ENCODE results near the gene TXNDC2. TPM values are rescaled to one million over a fixed set of nuclear protein-coding genes. Genes with fewer than 3 reads are reported as not detected.

TXNDC2 gene
- total RNA-seq, 1 donor from 2014 or later: not detected

DNA sequence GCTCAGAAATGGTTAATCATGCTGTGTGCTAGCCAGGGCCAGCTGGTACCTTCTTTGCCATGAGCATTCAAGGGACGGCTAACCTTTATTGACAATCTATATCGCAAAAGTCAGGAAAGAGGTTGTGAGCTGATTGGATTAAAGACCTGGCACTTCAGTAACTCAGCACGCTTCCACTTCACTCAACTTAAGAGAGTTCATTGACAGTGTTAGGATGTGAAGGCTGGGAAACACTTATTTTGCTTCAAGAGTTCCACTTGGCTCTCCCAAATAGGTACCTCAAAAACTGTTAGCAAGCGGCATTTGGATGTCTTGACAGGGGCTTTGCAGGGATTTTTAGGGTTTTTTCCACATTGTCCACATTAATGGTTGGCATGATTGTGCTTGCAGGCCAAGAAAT lies 25.1 kb upstream of the TXNDC2 start:
- H3K79me2 ChIP-seq (ENCODE audit: low read depth): no peaks in the 10 kb centered on the region
- Mint-ChIP-seq H3K27ac (no peak overlapping the region), H3K36me3 (peaks cover 5% of the 10 kb centered on the region), H3K4me3 (no peak overlapping the region), H3K27me3 (ENCODE audit: insufficient read depth, low read depth) (peaks cover 3% of the 10 kb centered on the region), H3K4me1 (peaks cover 21% of the 10 kb centered on the region), H3K9me3 (peaks cover 6% of the 10 kb centered on the region)
- no peak for DNase-seq (ENCODE audit: low spot score)
- no peak overlapping the region for H3K4me2 ChIP-seq
- peaks cover 4% of the 10 kb centered on the region for H3K9me3 ChIP-seq (ENCODE audit: low read depth)
- H3K36me3 ChIP-seq: no peaks in the 10 kb centered on the region
- no peak overlapping the region for H3K27ac ChIP-seq
- no peak overlapping the region for H2AFZ ChIP-seq (replicated peaks)
- H3K4me1 ChIP-seq: no peaks in the 10 kb centered on the region
- no peaks in the 10 kb centered on the region for H4K20me1 ChIP-seq (ENCODE audit: low read depth)
- no peak overlapping the region for H3K4me3 ChIP-seq
- no peak overlapping the region for H3K9ac ChIP-seq
- TF ChIP-seq EZH2 (IDR thresholded peaks at IDR 0.05): no peak
- TF ChIP-seq, protein P1, sequence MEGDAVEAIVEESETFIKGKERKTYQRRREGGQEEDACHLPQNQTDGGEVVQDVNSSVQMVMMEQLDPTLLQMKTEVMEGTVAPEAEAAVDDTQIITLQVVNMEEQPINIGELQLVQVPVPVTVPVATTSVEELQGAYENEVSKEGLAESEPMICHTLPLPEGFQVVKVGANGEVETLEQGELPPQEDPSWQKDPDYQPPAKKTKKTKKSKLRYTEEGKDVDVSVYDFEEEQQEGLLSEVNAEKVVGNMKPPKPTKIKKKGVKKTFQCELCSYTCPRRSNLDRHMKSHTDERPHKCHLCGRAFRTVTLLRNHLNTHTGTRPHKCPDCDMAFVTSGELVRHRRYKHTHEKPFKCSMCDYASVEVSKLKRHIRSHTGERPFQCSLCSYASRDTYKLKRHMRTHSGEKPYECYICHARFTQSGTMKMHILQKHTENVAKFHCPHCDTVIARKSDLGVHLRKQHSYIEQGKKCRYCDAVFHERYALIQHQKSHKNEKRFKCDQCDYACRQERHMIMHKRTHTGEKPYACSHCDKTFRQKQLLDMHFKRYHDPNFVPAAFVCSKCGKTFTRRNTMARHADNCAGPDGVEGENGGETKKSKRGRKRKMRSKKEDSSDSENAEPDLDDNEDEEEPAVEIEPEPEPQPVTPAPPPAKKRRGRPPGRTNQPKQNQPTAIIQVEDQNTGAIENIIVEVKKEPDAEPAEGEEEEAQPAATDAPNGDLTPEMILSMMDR (IDR thresholded peaks at IDR 0.05): no peak
- TF ChIP-seq EZH2phosphoT487 (IDR thresholded peaks at IDR 0.05): no peak
- no peaks in the 10 kb centered on the region for H3F3A ChIP-seq (ENCODE audit: low read depth)
- no peaks in the 10 kb centered on the region for H3K27me3 ChIP-seq

DNA sequence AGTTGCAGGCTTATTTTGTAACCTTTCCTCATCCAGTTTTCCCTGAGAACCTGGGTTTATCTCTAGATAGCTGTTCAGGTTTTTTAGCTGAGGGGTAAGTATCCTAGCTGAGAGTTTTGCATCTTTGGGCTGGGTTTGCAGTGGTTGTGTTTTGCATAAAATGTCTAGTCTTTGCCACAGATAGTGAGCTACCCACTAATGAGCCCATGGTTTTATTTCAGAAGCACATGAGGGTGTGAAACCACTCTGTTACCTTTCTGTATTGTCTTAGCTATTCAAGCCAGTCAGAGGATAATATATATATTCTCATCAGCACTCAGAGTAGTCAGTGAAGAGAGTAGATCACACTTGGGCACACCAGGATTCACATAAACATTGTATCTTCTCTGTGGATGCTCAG lies 24.6 kb upstream of the TXNDC2 start:
- Histone ChIP-seq H2AFZ (replicated peaks) (no peak overlapping the region), H3K27ac (no peak overlapping the region), H3K4me2 (no peak overlapping the region), H4K20me1 (ENCODE audit: low read depth) (no peaks in the 10 kb centered on the region), H3K79me2 (ENCODE audit: low read depth) (no peaks in the 10 kb centered on the region), H3K9ac (no peak overlapping the region), H3K9me3 (ENCODE audit: low read depth) (peaks cover 4% of the 10 kb centered on the region), H3K4me1 (no peaks in the 10 kb centered on the region), H3F3A (ENCODE audit: low read depth) (no peaks in the 10 kb centered on the region), H3K4me3 (no peak overlapping the region), H3K36me3 (no peaks in the 10 kb centered on the region), H3K27me3 (no peaks in the 10 kb centered on the region)
- H3K4me3 Mint-ChIP-seq: no peak overlapping the region
- no peak overlapping the region for H3K27ac Mint-ChIP-seq
- H3K9me3 Mint-ChIP-seq: peaks cover 10% of the 10 kb centered on the region
- H3K36me3 Mint-ChIP-seq: peaks cover 9% of the 10 kb centered on the region
- peaks cover 3% of the 10 kb centered on the region for H3K27me3 Mint-ChIP-seq (ENCODE audit: insufficient read depth, low read depth)
- DNase-seq (ENCODE audit: low spot score): no peak
- peaks cover 16% of the 10 kb centered on the region for H3K4me1 Mint-ChIP-seq
- TF ChIP-seq, protein P1 (IDR thresholded peaks at IDR 0.05): no peak
- TF ChIP-seq EZH2phosphoT487 (IDR thresholded peaks at IDR 0.05): no peak

DNA sequence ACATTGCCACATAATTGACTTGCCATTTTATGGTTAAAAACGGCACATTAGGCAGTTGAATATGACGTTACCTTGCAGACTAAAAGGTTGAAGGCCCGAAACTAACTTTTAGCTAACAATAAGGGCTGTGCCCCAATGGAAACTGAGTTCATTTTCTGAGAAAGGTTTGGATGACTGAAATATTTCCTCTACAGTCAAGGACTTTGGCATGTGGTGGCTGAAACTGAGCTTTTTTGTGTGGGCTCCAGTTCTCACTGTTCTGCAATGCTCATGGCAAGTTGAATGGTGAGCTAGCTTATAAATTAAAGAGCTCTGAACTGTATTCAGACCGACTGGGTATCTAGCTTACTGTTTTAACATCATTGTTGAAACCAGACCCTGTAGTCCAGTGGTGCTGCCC lies 23.8 kb upstream of the TXNDC2 start:
- TF ChIP-seq EZH2 (IDR thresholded peaks at IDR 0.05): no peak
- Histone ChIP-seq H3K36me3 (no peaks in the 10 kb centered on the region), H3K4me2 (no peak overlapping the region), H3K4me3 (no peak overlapping the region), H4K20me1 (ENCODE audit: low read depth) (no peaks in the 10 kb centered on the region), H3K4me1 (no peaks in the 10 kb centered on the region), H3K9me3 (ENCODE audit: low read depth) (peaks cover 4% of the 10 kb centered on the region), H3K27me3 (no peaks in the 10 kb centered on the region), H3K79me2 (ENCODE audit: low read depth) (no peaks in the 10 kb centered on the region), H3K9ac (no peak overlapping the region), H2AFZ (replicated peaks) (no peak overlapping the region), H3F3A (ENCODE audit: low read depth) (no peaks in the 10 kb centered on the region), H3K27ac (no peak overlapping the region)
- H3K4me3 Mint-ChIP-seq: no peak overlapping the region
- H3K9me3 Mint-ChIP-seq: peaks cover 13% of the 10 kb centered on the region
- peaks cover 3% of the 10 kb centered on the region for H3K27me3 Mint-ChIP-seq (ENCODE audit: insufficient read depth, low read depth)
- peaks cover 14% of the 10 kb centered on the region for H3K4me1 Mint-ChIP-seq
- H3K36me3 Mint-ChIP-seq: peaks cover 9% of the 10 kb centered on the region
- no peak for DNase-seq (ENCODE audit: low spot score)
- no peak overlapping the region for H3K27ac Mint-ChIP-seq

DNA sequence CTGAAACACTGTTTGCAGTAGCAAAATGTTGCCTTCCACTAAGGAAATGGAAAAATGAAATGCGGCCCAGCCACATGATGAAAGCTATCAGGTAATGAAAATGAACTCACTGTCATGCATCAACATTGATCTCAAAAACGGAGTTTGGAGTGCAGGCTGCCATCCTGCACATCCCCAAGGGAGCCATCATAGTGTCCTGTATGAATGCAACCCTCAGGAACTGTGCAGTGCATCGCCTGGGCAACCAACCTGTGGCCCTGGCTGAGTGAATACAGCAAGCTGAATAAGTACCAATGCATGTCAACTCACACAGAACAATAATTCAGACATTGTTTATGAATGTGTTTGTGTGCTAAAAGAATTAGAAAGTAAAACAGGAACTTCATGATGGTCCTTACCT lies 23.1 kb upstream of the TXNDC2 start:
- Histone ChIP-seq H3K27me3 (no peaks in the 10 kb centered on the region), H3K79me2 (ENCODE audit: low read depth) (no peaks in the 10 kb centered on the region), H3K9ac (no peak overlapping the region), H3K4me1 (no peaks in the 10 kb centered on the region), H3F3A (ENCODE audit: low read depth) (no peaks in the 10 kb centered on the region), H2AFZ (replicated peaks) (no peak overlapping the region), H3K36me3 (no peaks in the 10 kb centered on the region), H3K27ac (no peak overlapping the region), H3K4me2 (no peak overlapping the region), H3K4me3 (no peak overlapping the region), H4K20me1 (ENCODE audit: low read depth) (no peaks in the 10 kb centered on the region), H3K9me3 (ENCODE audit: low read depth) (peaks cover 4% of the 10 kb centered on the region)
- Mint-ChIP-seq H3K36me3 (peaks cover 9% of the 10 kb centered on the region), H3K27me3 (ENCODE audit: insufficient read depth, low read depth) (peaks cover 3% of the 10 kb centered on the region), H3K4me3 (no peak overlapping the region), H3K4me1 (peaks cover 14% of the 10 kb centered on the region), H3K27ac (no peak overlapping the region), H3K9me3 (peaks cover 15% of the 10 kb centered on the region)
- DNase-seq (ENCODE audit: low spot score): no peak
- TF ChIP-seq, protein P1 (IDR thresholded peaks at IDR 0.05): no peak
- TF ChIP-seq EZH2 (IDR thresholded peaks at IDR 0.05): no peak
- TF ChIP-seq EZH2phosphoT487 (IDR thresholded peaks at IDR 0.05): no peak

Data from neural progenitor cell (in vitro differentiated cells).